ENCODE results near the gene MIX23.

The MIX23 gene

GRCh38 chr3:122353215-122353614 lies 29.8 kb downstream of the MIX23 start:
- H4K20me1 ChIP-seq (ENCODE audit: insufficient read depth, low read length) = no peaks in the 10 kb centered on the region
- H3K4me3 ChIP-seq (ENCODE audit: low read length) = no peak overlapping the region
- no peak overlapping the region for H3K27ac ChIP-seq (ENCODE audit: low read length)
- no peak overlapping the region for H3K4me2 ChIP-seq (ENCODE audit: low read length)
- no peaks in the 10 kb centered on the region for H3K79me2 ChIP-seq (ENCODE audit: low read length)
- no peaks in the 10 kb centered on the region for H3K9me3 ChIP-seq (ENCODE audit: insufficient read depth, low read length)
- H3K4me1 ChIP-seq (ENCODE audit: low read length) = no peaks in the 10 kb centered on the region
- no peak overlapping the region for H3K9ac ChIP-seq (ENCODE audit: low read length)
- H3K27me3 ChIP-seq (ENCODE audit: low read depth, low read length) = no peaks in the 10 kb centered on the region
- TF ChIP-seq CTCF (IDR thresholded peaks at IDR 0.05; ENCODE audit: low read depth, low read length) = no peak
- H3K36me3 ChIP-seq (replicated peaks; ENCODE audit: low read depth, low read length) = no peaks in the 10 kb centered on the region
- H2AFZ ChIP-seq (ENCODE audit: low read depth, low read length) = no peak overlapping the region

GRCh38 chr3:122351612-122352011 lies 31.4 kb downstream of the MIX23 start:
- no peak overlapping the region for H3K27ac ChIP-seq (ENCODE audit: low read length)
- no peaks in the 10 kb centered on the region for H3K4me1 ChIP-seq (ENCODE audit: low read length)
- TF ChIP-seq CTCF (IDR thresholded peaks at IDR 0.05; ENCODE audit: low read depth, low read length) = no peak
- no peak for TF ChIP-seq EZH2phosphoT487 (IDR thresholded peaks at IDR 0.05; ENCODE audit: low read depth)
- H3K4me2 ChIP-seq (ENCODE audit: low read length) = no peak overlapping the region
- no peaks in the 10 kb centered on the region for H3K9me3 ChIP-seq (ENCODE audit: insufficient read depth, low read length)
- H2AFZ ChIP-seq (ENCODE audit: low read depth, low read length) = no peak overlapping the region
- H3K4me3 ChIP-seq (ENCODE audit: low read length) = no peak overlapping the region
- no peaks in the 10 kb centered on the region for H3K79me2 ChIP-seq (ENCODE audit: low read length)
- H3K9ac ChIP-seq (ENCODE audit: low read length) = no peak overlapping the region
- H4K20me1 ChIP-seq (ENCODE audit: insufficient read depth, low read length) = no peaks in the 10 kb centered on the region
- H3K27me3 ChIP-seq (ENCODE audit: low read depth, low read length) = no peaks in the 10 kb centered on the region
- no peaks in the 10 kb centered on the region for H3K36me3 ChIP-seq (replicated peaks; ENCODE audit: low read depth, low read length)

GRCh38 chr3:122350814-122351418 lies 32.1 kb downstream of the MIX23 start:
- no peak overlapping the region for H2AFZ ChIP-seq (ENCODE audit: low read depth, low read length)
- H3K9me3 ChIP-seq (ENCODE audit: insufficient read depth, low read length) = no peaks in the 10 kb centered on the region
- no peaks in the 10 kb centered on the region for H3K36me3 ChIP-seq (replicated peaks; ENCODE audit: low read depth, low read length)
- no peak overlapping the region for H3K4me3 ChIP-seq (ENCODE audit: low read length)
- no peak overlapping the region for H3K9ac ChIP-seq (ENCODE audit: low read length)
- H3K79me2 ChIP-seq (ENCODE audit: low read length) = no peaks in the 10 kb centered on the region
- no peak overlapping the region for H3K27ac ChIP-seq (ENCODE audit: low read length)
- H3K4me2 ChIP-seq (ENCODE audit: low read length) = no peak overlapping the region
- H4K20me1 ChIP-seq (ENCODE audit: insufficient read depth, low read length) = no peaks in the 10 kb centered on the region
- H3K4me1 ChIP-seq (ENCODE audit: low read length) = no peaks in the 10 kb centered on the region
- TF ChIP-seq EZH2phosphoT487 (IDR thresholded peaks at IDR 0.05; ENCODE audit: low read depth) (no peak), CTCF (IDR thresholded peaks at IDR 0.05; ENCODE audit: low read depth, low read length) (no peak)
- H3K27me3 ChIP-seq (ENCODE audit: low read depth, low read length) = no peaks in the 10 kb centered on the region

GRCh38 chr3:122349171-122349570 lies 33.9 kb downstream of the MIX23 start:
- Histone ChIP-seq H4K20me1 (ENCODE audit: insufficient read depth, low read length) (no peaks in the 10 kb centered on the region), H3K4me3 (ENCODE audit: low read length) (no peak overlapping the region), H3K4me1 (ENCODE audit: low read length) (no peaks in the 10 kb centered on the region), H3K27me3 (ENCODE audit: low read depth, low read length) (no peaks in the 10 kb centered on the region), H3K79me2 (ENCODE audit: low read length) (no peaks in the 10 kb centered on the region), H3K36me3 (replicated peaks; ENCODE audit: low read depth, low read length) (no peaks in the 10 kb centered on the region), H3K9me3 (ENCODE audit: insufficient read depth, low read length) (no peaks in the 10 kb centered on the region), H2AFZ (ENCODE audit: low read depth, low read length) (no peak overlapping the region), H3K27ac (ENCODE audit: low read length) (no peak overlapping the region), H3K4me2 (ENCODE audit: low read length) (no peak overlapping the region), H3K9ac (ENCODE audit: low read length) (no peak overlapping the region)
- TF ChIP-seq EZH2phosphoT487 (IDR thresholded peaks at IDR 0.05; ENCODE audit: low read depth) (no peak), CTCF (IDR thresholded peaks at IDR 0.05; ENCODE audit: low read depth, low read length) (no peak)

Data from OCI-LY3 (cell line).